ENCODE data around the gene CTNS.
A peak's percentile ranks its signal among the peaks of the same experiment; 100 is the strongest.

CTNS gene

DNA sequence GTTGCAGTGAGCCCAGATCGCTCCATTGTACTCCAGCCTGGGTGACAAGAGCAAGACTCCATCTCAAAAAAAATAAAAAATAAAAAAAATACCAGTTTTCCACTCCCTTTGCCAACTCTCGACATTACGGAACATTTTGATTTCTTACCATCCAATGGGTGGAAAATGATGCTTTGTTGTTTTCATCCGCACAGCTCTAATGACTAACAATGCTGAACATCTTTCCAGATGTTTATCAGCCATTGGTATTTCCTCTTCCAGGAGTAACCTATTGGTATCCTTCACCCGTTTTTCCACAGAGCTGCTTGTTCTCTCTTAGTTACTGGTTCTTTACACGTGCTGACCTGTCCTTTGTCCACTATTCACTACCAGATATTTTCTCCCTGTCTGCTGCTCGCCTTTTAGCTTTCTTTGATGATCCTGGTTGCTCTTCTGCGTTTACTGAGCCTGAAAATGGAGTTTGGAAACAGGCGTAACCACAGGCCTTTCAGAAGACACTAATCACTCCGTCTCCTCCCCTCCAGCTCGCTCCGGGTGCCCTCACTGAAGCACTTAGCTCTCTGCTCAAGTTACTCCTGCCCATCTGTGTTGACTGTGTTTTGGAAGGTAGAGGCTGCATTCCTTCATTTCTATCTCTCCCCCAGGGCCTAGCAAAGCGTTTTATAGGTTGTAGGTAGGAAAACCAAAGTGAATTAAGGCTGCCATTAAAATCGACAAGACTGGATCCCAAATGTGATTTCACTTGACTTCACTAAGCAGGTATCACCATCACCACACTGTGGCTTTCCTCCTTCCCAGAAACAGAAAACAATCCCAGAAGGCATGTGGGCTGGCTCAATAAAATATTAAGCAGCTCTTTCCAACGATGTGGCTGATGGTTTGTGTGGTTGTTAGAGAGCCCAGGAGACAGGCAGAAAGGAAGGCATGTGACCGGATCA lies 9.5 kb upstream of the CTNS start:
- no peak for DNase-seq (ENCODE audit: low spot score)

DNA sequence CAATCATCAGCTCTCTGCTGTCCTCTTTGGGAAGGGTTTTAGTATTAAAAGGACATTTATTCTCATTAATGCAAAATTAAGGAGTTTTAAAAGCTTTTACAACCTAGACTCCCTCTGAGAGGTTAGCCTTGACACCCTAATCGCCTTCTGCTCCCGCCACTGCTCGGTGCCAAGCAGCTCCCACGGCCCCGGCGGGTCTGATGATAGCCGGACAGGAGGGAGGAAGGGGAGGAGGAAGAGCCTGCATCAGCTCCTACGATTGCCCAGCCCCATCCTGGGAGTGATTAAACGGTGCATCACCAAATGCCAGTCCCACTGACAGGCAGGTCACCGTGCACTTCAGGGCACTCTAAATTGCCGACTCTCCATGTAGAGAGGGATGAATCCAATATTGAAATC lies 8.8 kb upstream of the CTNS start:
- no peak for DNase-seq (ENCODE audit: low spot score)

DNA sequence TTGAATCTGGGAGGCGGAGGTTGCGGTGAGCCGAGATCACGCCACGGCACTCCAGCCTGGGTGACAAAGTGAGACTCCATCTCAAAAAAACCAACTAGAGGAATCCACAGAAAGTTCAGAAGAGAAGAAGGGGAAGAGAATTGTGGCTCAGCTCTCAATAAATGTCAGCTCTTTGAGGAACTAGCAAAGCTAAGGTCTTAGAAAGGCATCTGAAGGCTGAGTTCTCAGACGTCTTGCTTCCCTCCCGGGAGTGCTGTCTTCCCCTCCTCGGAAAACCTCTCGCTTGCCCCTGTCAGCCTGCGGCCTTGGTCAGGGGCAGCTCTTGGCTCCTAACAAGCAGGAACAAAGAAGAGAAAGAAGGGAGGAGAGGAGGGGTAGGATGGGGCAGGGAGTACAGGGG lies 5.8 kb upstream of the CTNS start:
- no peak for DNase-seq (ENCODE audit: low spot score)

DNA sequence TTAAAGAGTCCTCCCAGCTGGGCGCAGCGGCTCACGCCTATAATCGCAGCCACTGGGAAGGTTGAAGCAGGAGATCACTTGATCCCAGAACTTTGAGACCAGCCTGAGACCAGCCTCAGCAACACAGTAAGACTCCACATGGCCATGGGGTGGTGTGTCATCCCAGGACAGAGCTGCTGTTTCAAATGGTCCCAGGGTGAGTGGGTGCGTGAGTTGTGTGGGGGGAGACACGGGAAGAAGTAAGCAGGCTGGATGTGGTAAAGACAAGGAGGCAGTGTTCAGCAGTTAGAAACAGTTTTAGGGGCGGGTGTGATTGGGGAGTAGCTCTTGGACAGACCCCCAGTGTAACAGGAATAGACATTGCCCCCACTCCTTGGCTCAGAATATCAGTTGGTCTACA lies 4.3 kb upstream of the CTNS start:
- no peak for DNase-seq (ENCODE audit: low spot score)

DNA sequence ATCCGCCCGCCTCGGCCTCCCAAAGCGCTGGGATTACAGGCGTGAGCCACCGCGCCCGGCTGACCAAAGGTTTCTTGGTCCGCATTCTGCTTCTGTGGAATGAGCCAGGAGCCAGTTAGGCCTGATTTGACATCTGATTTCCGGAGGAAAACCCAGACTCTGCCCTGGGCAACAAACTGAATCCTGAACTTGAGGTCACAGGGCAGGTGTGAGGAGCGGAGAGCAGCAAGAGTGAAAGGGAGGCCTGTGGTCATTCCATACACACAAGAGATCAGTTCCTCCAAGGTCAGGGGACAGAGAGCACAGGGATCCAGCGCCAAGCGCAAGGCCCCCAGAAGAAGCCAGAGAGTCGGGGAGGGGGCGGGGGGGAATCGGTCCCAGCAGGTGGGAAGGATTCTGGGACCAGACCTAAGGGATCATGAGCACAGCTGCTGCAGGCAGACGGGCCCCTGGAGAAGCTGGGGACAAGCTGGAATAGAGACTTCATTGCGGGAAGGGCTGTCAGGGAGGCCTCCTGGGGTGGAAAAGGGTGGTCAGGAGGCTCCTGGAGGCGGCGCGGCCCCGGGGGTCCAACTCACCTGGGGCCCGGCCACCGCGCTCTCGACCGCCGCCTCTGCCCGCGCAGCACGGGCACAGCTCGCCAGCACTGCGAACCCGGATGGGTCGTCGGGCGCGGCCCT lies 946 bp upstream of the CTNS start:
- no peak for DNase-seq (ENCODE audit: low spot score)

DNA sequence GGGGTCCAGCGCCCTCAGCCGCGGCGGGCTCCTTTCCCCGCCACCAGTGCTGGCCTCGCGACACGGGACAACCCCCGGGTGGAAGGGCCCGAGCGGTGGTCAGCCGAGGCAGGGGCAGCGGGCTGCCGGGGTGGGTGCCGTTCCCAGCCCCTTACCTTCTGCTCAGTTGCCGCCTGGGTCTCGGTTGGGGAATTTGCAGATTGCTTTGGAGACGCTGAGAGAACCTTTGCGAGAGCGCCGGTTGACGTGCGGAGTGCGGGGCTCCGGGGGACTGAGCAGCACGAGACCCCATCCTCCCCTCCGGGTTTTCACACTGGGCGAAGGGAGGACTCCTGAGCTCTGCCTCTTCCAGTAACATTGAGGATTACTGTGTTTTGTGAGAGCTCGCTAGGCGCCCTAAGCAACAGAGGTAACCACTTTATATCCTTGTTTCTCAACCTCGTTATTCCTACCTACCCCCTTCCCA lies 381 bp downstream of the CTNS start:
- DNase-seq (ENCODE audit: low spot score), result peak; percentile 33

DNA sequence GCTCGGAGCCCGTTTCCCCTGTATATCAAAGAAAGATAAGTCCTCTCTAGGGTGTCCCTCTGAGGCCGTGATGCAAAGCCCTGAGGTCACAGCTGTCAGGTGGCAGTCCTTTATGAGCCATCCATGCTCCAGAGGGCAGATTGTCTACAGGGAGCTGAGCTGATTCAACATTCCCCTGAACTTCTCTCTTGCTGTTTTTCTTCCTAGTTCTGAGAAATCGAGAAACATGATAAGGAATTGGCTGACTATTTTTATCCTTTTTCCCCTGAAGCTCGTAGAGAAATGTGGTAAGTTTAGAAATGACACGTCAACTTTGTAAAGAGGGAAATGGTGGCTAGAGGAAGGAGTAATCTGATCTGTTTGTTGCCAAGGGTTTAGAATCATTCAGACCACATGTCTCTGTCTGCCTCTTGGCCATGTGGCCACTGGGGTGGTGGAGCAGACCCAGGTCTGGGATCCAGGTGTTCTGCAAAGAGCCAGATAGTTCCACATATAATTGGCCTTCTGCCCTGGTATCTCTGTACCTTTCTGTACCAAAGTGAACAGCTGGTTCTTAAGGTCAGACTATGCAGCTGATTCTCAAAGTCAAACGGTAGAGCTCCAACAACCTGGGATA lies 3.5 kb downstream of the CTNS start:
- DNase-seq (ENCODE audit: low spot score), result peak; percentile 29

DNA sequence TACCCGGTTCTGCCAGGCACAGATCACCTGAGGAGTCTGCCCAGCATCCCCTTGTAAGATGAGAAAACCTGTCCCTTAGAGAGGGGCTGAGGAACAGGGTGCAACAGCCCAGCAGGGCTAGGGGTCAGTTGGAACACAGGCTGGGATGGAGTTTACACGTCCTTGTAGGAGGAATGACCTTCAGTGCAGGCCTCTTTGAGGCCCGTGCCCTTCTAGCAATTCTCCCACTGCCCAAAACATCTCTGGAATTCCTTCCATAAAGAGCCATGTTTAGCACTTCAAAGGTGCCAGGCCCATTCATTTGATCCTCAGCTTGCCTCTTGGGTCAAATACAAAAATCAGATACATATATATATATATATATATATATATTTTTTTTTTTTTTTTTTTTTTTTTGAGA lies 4.5 kb downstream of the CTNS start:
- no peak for DNase-seq (ENCODE audit: low spot score)

DNA sequence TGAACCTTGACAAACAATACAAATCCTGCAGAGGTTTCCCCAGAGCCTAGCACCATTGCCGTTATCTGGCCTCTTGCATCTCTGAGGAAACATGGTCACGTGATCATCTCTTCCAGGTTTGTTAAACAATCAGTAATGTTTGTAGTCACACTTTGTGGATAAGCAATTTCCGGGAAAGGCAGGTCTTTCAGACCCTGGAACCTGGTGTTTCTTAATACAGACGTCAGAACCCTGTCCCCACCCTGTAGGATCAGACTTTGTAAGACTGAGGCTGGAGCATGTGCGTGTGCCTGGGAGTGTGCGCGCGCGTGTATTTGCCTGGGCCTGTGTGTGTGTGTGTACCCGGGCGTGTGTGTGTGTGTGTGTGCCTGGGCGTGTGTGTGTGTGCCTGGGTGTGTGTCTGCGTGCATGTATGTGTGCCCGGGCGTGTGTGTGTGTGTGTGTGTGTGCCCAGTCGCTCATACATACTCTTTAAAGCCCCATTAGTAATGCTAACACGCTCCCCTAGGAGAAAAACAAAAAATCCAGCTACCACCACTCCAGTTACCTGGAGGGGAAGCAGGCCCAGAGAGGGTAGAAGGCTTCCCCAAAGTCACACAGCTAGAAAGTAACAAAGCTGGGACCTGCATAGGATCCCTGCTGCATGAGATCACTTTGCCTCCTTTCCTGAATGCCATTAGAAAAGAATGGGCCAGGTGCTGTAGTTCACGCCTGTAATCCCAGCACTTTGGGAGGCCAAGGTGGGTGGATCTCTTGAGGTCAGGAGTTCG lies 5.3 kb downstream of the CTNS start:
- DNase-seq (ENCODE audit: low spot score), result no peak

DNA sequence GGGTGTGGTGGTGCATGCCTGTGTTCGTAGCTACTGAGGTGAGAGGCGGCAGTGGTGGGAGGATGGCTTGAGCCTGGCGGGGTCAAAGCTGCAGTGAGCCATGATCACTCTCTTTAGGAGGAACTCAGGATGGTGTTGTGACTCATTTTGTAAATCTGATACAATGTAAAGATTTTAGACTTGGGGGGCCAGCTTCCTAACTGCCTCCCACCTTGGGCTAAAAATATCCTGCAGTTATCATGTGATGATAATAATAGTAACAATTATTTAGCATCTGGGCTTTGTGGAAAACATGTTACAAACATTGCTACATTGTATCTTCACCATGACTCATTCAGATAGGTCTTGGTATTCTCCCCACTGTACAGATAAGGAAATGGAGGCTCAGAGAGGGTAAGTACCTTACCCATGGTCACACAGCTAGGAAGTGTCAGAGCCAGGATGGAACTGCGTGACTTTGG lies 7.4 kb downstream of the CTNS start:
- no peak for DNase-seq (ENCODE audit: low spot score)

DNA sequence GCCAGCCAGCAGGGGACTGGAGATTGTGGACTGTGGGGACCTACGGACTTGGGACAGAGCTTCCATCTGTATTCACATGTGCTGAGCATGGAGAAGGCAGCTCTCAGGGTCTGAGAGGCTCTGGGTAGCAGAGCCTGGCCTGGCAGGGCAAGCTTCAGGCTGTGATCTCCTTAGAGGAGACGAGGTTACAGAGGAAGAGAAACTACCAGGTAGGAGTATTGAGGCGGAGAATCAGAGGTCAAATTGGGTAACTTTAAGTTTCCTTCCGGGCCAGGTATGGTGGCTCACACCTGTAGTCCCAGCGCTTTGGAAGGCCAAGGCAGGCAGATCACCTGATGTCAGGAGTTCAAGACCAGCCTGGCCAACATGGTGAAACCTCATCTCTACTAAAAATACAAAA lies 8.8 kb downstream of the CTNS start:
- DNase-seq (ENCODE audit: low spot score), result no peak

DNA sequence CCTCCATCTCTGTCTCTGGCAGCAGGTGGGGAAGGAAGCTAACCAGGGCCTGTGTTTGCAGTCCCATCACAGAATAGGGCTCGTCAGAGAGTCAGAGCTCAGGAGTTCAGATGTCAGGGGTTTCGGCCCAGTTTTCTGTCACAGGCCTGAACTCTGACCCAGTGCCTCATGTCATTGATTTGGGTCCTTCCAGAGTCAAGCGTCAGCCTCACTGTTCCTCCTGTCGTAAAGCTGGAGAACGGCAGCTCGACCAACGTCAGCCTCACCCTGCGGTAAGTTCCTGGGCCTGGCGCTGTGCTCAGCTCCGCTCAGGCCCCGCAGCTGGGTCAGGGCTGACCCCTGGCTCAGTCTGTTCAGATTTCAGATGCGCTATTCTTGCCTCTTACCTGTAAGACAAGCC lies 10.7 kb downstream of the CTNS start:
- DNase-seq (ENCODE audit: low spot score), result no peak

DNA sequence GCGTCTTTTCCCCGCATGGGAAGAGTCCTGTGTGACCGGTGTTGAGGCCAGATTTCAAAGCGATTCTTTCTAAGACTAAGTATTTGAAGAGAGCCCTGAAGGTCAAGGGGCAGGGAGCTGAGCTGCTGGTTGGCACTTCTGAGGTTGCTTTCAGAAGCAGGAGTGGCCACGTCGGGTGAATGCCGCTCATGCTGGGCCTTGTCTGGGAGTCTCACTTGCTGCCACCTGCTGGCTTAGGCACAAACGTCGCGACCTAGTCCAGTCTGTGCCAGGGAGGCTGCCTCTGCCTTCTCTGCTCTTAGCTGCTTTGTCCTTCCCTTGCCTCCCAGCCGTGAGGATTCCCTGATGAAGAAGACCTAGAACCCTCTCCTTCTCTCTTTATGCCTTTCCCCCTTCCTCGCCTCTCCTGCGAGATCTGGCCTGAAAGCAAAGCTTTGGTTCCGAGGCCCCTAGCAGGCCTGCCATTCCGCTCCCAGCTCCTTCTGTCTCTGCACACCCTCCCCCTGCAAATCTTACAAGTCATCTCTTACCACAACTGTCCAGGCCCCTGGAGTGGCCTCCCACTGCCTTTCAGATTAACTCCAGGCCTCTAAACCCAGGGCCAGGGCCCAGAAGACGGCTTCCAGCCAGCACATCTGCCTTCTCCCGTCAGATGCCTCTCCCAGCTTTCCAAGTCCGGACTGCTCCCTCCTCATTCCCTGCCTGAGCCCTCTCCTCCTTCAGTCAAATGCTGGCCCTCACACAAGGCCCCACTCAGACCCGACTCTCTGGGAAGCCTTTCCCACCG lies 11.4 kb downstream of the CTNS start:
- DNase-seq (ENCODE audit: low spot score), result peak; percentile 70

DNA sequence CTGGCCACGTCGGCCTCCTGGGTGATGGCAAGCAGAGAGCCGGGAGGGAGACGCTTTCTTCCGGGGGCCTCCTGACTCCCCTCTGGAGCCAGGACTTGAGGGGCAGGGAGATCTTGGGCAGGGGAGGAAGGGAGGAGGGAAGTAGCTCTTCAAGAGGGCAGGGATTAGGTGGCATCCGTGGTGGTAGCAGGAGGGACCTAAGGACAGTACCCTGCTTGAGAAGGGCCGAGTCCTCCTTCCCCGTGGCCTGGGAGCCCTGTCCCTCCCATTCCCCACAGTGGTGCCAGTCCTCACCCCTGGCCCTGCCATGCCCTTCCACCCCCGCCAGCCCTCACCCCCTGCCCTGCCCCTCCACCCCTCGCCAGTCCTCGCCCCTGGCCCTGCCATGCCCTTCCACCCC lies 19.2 kb downstream of the CTNS start:
- no peak for DNase-seq (ENCODE audit: low spot score)

DNA sequence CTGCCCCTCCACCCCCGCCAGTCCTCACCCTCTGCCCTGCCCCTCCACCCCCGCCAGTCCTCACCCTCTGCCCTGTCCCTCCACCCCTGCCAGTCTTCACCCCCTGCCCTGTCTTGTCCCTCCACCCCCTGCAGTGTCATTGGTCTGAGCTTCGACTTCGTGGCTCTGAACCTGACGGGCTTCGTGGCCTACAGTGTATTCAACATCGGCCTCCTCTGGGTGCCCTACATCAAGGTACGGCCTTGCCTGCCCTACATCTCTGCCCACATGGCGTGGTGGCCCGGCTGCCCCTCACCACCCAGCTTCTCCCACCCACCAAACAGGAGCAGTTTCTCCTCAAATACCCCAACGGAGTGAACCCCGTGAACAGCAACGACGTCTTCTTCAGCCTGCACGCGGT lies 19.8 kb downstream of the CTNS start:
- no peak for DNase-seq (ENCODE audit: low spot score)

DNA sequence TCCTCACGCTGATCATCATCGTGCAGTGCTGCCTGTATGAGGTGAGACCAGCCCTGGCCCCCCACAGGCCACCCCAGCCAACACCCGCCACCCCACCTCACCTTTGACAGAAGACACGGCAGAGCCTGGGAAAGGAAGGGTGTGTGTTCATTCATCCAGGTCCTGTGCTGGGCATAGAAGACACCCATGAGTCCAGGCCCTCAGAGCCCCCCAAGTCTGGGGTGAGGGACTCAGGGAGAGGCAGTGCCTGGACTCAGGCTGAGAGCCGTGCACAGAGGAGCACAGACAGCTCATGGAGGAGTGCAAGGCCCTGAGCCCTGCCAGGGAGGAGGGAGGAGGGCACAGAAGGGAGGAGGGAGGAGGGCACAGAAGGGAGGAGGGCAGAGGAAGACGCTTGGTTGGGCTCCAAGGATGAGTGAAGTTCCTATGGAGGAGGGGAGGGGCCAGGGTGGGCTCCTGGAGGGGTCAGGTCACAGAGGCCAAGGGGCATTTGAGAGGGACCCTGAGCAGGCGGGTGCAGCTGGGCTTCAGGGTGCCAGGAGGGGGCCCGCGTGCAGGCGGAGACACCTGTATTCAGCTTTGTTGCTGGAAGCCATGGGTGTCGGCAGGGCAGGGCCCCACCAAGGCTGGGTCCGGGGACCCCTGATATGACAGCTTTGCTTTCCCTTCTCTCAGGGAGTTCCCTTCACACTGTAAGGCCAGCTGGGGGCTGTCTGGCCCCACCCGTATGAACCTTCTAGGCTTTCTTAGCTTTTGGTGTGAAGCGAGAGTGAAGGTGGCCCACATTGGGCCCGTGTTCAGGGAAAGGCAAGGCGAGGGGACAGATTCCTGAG lies 20.4 kb downstream of the CTNS start:
- DNase-seq (ENCODE audit: low spot score), result no peak

DNA sequence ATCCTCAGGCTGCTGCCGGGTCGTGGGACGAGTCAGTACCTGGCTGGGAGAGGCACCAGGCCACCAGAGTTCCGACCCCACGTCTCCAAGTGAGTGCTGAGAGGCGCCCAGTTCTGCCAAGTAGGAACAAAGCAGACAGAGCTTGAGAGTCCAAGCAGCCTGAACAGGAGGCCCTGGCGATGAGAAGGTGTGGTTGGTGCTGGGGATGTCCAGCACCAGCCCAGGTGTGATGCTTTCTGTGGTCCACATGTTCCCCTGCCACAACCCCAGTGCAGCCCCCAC lies 21.0 kb downstream of the CTNS start:
- DNase-seq (ENCODE audit: low spot score), result no peak

DNA sequence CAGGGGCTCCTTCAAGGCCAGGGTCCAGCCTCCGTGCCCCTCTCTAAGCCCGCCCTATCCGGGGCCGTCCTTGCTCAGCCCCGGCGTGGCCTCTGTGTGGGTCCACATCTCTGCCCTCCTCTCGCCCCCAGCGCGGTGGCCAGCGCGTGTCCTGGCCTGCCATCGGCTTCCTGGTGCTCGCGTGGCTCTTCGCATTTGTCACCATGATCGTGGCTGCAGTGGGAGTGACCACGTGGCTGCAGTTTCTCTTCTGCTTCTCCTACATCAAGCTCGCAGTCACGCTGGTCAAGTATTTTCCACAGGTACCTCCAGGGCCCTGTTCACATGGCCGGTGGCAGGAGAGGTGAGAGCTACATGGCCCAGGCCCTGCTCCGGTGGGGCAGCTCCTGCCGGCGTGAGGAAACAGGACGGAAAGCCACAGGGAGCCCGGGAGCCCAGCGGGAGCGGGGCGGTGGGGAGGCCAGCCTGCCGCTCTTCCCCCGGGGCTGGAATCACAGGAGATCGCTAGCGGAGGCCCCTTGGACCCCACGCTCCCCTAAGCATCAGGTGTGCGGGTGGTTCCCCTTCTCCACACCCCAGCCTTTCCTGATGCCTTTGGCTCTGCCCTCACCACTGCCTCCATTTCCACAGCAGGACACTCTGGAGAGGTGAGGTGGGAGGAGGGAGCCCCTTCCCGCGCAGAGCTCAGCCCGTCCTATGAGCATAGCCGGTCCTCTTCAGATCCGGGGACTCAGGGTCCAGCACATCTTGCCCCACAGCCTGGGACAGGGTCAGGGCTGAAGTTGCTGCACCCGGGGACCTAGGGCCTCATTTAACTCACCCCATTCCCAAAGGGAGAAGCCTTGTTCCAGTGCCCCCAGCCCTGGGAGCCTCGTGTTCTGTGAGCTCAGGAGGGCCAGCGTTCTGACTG lies 21.6 kb downstream of the CTNS start:
- no peak for DNase-seq (ENCODE audit: low spot score)

DNA sequence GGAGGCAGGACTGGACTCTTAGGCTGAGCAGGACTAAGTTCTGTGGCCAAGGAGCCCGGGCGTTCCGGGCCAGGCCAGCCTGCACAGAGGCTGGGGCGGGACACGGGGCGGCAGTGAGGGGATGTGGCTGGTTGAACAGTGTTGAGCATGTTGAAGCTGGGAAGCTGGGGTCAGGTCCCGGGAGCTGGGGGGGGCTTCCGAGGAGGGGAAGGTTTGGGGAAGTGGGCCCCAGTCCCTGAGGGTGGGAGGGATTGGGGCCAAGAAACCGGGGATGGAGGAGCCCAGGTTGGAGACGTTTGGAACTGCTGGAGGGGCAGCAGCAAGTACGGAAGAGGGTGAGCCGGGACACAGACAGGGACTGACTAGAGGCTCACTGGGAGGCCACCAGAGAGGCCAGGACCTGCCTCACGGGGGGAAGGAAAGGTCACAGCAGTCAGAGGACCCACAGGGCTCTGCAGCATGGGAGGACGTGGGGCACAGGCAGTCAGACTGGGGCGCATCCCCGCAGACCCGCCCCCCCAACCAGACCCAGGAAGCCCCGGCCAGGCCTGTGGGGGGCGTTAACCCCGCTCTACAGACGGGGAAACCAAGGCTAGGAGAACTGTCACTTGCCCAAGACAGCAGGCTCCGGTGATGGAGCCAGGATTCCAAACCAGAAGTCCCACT lies 22.4 kb downstream of the CTNS start:
- peak; percentile 17 for DNase-seq (ENCODE audit: low spot score)
